ENCODE data around the gene SCD5. TPM values are rescaled to one million over a fixed set of nuclear protein-coding genes. Genes with fewer than 3 reads are reported as not detected.

The SCD5 gene
- total and polyA plus RNA-seq, 2 of the 4 experiments (the other 2 are of a cell fraction), result 12.4 to 13.5 TPM

DNA sequence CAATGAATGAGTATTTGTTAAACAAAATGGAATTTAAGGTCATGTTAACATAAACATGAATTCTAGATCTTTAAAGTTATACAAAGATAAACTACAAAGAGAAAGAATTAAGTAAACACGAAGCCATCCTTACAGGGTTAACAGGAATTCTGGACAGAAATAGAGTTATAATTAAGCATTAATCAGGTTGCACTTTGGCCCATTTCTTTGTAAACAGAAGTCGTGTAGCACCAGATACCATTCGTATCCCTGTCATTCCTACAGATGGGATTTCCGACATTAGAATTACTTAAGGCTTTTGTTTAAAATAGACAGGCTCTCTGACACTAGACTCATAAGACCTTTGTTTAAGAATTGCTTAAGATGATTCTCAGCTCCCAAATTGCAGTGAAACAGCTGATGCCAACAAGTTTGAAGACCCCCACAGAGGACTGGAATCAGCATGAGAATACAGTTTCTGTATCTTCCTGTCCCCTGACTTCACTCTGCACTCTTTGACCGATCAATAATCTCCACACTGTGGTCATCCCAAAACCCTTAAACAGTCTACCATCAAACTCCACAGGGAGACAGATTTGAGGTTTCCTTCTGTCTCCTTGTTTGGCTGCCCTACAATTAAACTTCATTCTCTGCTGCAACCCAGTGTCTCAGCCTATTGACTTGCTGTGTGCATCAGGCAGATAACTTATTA, 214.6 kb downstream of the SCD5 start:
- WGBS, 2 experiments (ENCODE audit: extremely low coverage in 2 of 2, insufficient read length in 1 of 2), result 0% methylated on average over 1 of the region's 5 CpGs; no CpG with 5 or more reads in 1 of the 2 experiments
- Histone ChIP-seq H4K5ac (ENCODE audit: low read depth, low read length) (no peak overlapping the region), H4K91ac (ENCODE audit: insufficient read depth, low read depth, low read length) (no peak overlapping the region), H3K9me1 (ENCODE audit: insufficient read depth, low read length) (no peaks in the 10 kb centered on the region), H3K9ac (ENCODE audit: low read depth, low read length) (no peak overlapping the region), H3K23ac (ENCODE audit: low read depth, low read length) (no peak overlapping the region), H2BK20ac (ENCODE audit: low read depth, low read length) (no peak overlapping the region), H3K27ac (ENCODE audit: insufficient read depth, low read length) (no peak overlapping the region), H2BK120ac (ENCODE audit: low read depth, low read length) (no peak overlapping the region), H3K4me1 (ENCODE audit: control insufficient read depth, insufficient read depth, low read length) (no peaks in the 10 kb centered on the region), H3K36me3 (ENCODE audit: control insufficient read depth, insufficient read depth, low read length) (no peaks in the 10 kb centered on the region), H3K9me3 (ENCODE audit: control insufficient read depth, insufficient read depth, low read length) (peaks cover 2% of the 10 kb centered on the region; the same call in 1 of the 2 replicates), H3K4me2 (ENCODE audit: low read depth, low read length) (no peak overlapping the region; the same call in 1 of the 2 replicates), H2BK5ac (ENCODE audit: low read depth, low read length, poor library complexity, severe bottlenecking) (no peak overlapping the region), H2BK15ac (ENCODE audit: low read depth, low read length) (no peak overlapping the region), H3K18ac (ENCODE audit: low read depth, low read length) (no peak overlapping the region), H3K56ac (ENCODE audit: extremely low read depth, insufficient read depth, low read length) (no peak overlapping the region), H2AK9ac (replicated peaks; ENCODE audit: low read depth, low read length, poor library complexity) (no peak overlapping the region), H4K8ac (ENCODE audit: low read depth in 2 of 2, low read length in 2 of 2) (no peak overlapping the region), H3K4me3 (ENCODE audit: insufficient read depth, low read depth, low read length) (no peak overlapping the region), H4K20me1 (ENCODE audit: insufficient read depth, low read length) (no peaks in the 10 kb centered on the region), H3K27me3 (ENCODE audit: control insufficient read depth, insufficient read depth, low read length) (peaks cover 25% of the 10 kb centered on the region), H2AFZ (replicated peaks; ENCODE audit: low read length, poor library complexity) (no peak overlapping the region), H3K79me1 (ENCODE audit: low read depth in 1 of 2, low read length in 2 of 2) (no peaks in the 10 kb centered on the region), H3K14ac (replicated peaks; ENCODE audit: low read depth, low read length) (no peak overlapping the region), H2AK5ac (ENCODE audit: low read depth, low read length) (no peak overlapping the region), H3K4ac (ENCODE audit: low read depth, low read length) (no peak overlapping the region)
- dilution Hi-C loops (cut with HindIII; ENCODE audit: low sequenced_read_pairs, unreplicated experiment), result no loop called here
- ATAC-seq (ENCODE audit: low read depth) (peak; percentile 53), DNase-seq (no peak)
- intact Hi-C loops (cut with micrococcal nuclease), result no loop called here
- POLR2A ChIA-PET (ENCODE audit: unreplicated experiment), result no interaction called here
- BruUV-seq (replicated peaks), result no TSS peak
- CTCF ChIA-PET, result interaction anchor here (0.6 kb wide), 1 partner anchor 23 kb away, joined by 3 read pairs; no protein-coding TSS in a partner anchor
- no peak for TF ChIP-seq MAZ (IDR thresholded peaks at IDR 0.05; ENCODE audit: borderline replicate concordance, low read depth, low read length)
- in situ Hi-C loops (cut with MboI; ENCODE audit: low sequenced_read_pairs), result no loop called here

Measured in IMR-90 (cell line).